ENCODE data around the gene SCTR. TPM values are rescaled to one million over a fixed set of nuclear protein-coding genes. Genes with fewer than 3 reads are reported as not detected.

SCTR gene
- total RNA-seq, 1 experiment from 2014 or later = not detected

DNA sequence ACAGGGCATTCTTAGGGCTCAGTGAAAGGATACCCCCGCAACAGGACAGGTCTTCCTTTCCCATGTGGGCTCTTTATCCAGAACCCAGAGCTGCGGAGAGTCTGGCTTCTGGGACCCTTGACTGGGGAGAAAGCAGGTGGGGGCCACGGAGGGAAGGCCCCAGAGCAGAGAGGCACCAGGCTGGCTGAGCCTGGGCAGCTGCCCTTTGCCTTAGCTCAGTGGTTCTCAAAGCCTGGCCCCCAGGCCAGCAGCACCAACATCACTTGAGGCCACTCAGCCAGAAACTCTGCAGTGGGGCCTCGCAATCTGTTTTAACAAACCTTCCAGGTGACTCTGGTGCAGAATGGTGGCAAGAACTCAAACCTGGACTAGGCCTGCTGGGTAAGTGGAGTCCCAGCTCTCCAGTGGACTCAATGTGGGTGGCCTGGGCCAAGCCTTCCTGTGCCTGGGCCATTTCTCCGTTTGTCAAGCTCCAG lies 94.2 kb downstream of the SCTR start:
- intact Hi-C loops (cut with micrococcal nuclease) = no loop called here
- Histone ChIP-seq H2AFZ (ENCODE audit: low read length) (no peak overlapping the region), H3K9me2 (replicated peaks; ENCODE audit: low read length) (no peaks in the 10 kb centered on the region), H4K20me1 (ENCODE audit: low read length) (no peaks in the 10 kb centered on the region), H3K4me2 (ENCODE audit: low read length) (no peak overlapping the region), H3K27ac (ENCODE audit: low read length) (no peak overlapping the region), H3K9ac (ENCODE audit: low read length) (no peak overlapping the region), H3K79me2 (ENCODE audit: low read length) (no peaks in the 10 kb centered on the region), H3F3A (ENCODE audit: low read length, unreplicated experiment) (no peaks in the 10 kb centered on the region), H3K27me3 (ENCODE audit: low read length) (peaks cover 25% of the 10 kb centered on the region), H3K9me3 (ENCODE audit: low read length) (no peaks in the 10 kb centered on the region), H3K4me3 (ENCODE audit: low read length) (no peak overlapping the region), H3K36me3 (ENCODE audit: low read depth, low read length) (no peaks in the 10 kb centered on the region), H3K4me1 (ENCODE audit: insufficient read depth, low read length) (peaks cover 5% of the 10 kb centered on the region; the same call in 1 of the 2 replicates)
- POLR2A ChIA-PET (ENCODE audit: unreplicated experiment) = no interaction called here
- DNase-seq (no peak), ATAC-seq (no peak)
- TF ChIP-seq EZH2phosphoT487 (IDR thresholded peaks at IDR 0.05; ENCODE audit: borderline replicate concordance, low read length) (no peak), EZH2 (IDR thresholded peaks at IDR 0.05; ENCODE audit: low read length, unreplicated experiment) (no peak)
- TF ChIP-seq, protein P1, sequence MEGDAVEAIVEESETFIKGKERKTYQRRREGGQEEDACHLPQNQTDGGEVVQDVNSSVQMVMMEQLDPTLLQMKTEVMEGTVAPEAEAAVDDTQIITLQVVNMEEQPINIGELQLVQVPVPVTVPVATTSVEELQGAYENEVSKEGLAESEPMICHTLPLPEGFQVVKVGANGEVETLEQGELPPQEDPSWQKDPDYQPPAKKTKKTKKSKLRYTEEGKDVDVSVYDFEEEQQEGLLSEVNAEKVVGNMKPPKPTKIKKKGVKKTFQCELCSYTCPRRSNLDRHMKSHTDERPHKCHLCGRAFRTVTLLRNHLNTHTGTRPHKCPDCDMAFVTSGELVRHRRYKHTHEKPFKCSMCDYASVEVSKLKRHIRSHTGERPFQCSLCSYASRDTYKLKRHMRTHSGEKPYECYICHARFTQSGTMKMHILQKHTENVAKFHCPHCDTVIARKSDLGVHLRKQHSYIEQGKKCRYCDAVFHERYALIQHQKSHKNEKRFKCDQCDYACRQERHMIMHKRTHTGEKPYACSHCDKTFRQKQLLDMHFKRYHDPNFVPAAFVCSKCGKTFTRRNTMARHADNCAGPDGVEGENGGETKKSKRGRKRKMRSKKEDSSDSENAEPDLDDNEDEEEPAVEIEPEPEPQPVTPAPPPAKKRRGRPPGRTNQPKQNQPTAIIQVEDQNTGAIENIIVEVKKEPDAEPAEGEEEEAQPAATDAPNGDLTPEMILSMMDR (conservative IDR thresholded peaks at IDR 0.05; ENCODE audit: low read depth, low read length) = no peak
- CTCF ChIA-PET = no interaction called here
- BruUV-seq (replicated peaks) = no TSS peak

DNA sequence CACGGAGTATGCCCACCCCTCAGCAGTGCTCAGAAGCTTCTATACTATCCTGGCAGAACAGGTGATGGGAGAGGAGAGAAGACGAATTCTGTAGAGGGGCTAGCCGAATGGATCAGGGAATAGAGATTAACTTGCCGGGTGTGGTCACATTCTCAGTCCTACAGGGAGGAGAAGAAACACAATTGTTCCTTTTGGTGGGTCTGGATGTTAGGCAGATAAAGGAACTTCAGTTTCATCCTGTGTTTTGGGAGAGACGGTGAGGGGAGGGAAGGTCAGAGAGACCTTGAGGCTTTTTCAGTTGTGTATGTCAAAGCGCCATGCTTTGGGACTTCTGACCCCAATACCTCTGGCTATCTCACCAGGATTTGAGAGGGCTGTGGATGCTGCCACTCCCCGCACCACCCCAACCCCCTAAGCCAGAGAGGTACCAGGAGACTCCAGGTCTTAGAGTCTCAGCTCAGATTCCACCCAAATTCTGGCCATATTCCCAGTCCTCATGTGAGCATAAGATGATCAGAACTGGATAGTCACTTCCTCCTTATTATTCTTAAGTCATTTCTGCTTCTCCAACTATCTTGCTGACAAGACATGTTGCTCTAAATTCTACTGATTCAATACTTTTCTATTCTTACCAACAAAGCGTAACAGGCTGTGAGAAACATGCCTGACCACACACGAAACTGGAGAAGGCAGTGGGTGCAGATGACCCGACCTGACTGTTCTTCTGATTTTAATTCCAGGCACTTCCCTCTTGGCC lies 94.9 kb downstream of the SCTR start:
- ChIA-PET CTCF (no interaction called here), POLR2A (ENCODE audit: unreplicated experiment) (no interaction called here)
- no peaks in the 10 kb centered on the region for H3K79me2 ChIP-seq (ENCODE audit: low read length)
- ATAC-seq (no peak), DNase-seq (no peak)
- H3K9ac ChIP-seq (ENCODE audit: low read length) = no peak overlapping the region
- no peak overlapping the region for H3K27ac ChIP-seq (ENCODE audit: low read length)
- BruUV-seq (replicated peaks) = no TSS peak
- peaks cover 5% of the 10 kb centered on the region; the same call in 1 of the 2 replicates for H3K4me1 ChIP-seq (ENCODE audit: insufficient read depth, low read length)
- H4K20me1 ChIP-seq (ENCODE audit: low read length) = no peaks in the 10 kb centered on the region
- no peak overlapping the region for H3K4me2 ChIP-seq (ENCODE audit: low read length)
- no peak overlapping the region for H2AFZ ChIP-seq (ENCODE audit: low read length)
- peaks cover 26% of the 10 kb centered on the region for H3K27me3 ChIP-seq (ENCODE audit: low read length)
- no peaks in the 10 kb centered on the region for H3K9me2 ChIP-seq (replicated peaks; ENCODE audit: low read length)
- H3K4me3 ChIP-seq (ENCODE audit: low read length) = no peak overlapping the region
- intact Hi-C loops (cut with micrococcal nuclease) = no loop called here
- no peaks in the 10 kb centered on the region for H3F3A ChIP-seq (ENCODE audit: low read length, unreplicated experiment)
- TF ChIP-seq EZH2 (IDR thresholded peaks at IDR 0.05; ENCODE audit: low read length, unreplicated experiment) = no peak
- TF ChIP-seq EZH2phosphoT487 (IDR thresholded peaks at IDR 0.05; ENCODE audit: borderline replicate concordance, low read length) = no peak
- TF ChIP-seq, protein P1 (conservative IDR thresholded peaks at IDR 0.05; ENCODE audit: low read depth, low read length) = no peak
- no peaks in the 10 kb centered on the region for H3K36me3 ChIP-seq (ENCODE audit: low read depth, low read length)
- H3K9me3 ChIP-seq (ENCODE audit: low read length) = no peaks in the 10 kb centered on the region
